Astrocyte (in vitro differentiated cells and primary cell): Measurements from ENCODE around the gene DNER.

Experiments
- EZH2 ChIP-seq: IDR thresholded peaks from 2 replicates; pipeline ENCODE4 v1.6.1; 2012; ENCODE audit warnings: mild to moderate bottlenecking, low read length, inconsistent platforms; ENCODE audit not compliant: insufficient read depth
- TF ChIP-seq, protein P1 (sequence below): IDR thresholded peaks from 2 replicates; pipeline ENCODE4 v1.5.1; 2011; ENCODE audit warnings: low read depth, mild to moderate bottlenecking, inconsistent platforms, low read length, moderate library complexity; ENCODE audit not compliant: insufficient read depth

DNA sequence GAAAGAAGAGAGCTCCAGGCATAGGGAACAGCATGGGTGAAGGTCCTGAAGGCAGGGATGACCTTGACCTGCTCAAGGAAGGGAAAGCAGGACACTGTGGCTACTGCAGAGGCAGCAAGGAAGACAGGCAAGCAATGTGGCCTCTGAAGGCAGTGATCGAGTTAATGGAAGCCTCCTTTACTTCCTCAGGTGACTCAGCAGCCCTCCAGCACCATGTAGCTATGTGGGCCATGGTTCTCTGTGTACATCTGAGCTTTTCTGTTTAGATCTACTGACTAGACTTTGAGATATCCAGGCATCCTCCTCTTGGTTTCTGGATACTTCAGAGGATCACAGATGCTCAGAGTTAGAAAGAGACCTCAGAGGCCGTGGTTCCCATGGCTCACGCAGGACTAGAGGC is 336.0 kb downstream of the DNER start:
- TF ChIP-seq, protein P1, sequence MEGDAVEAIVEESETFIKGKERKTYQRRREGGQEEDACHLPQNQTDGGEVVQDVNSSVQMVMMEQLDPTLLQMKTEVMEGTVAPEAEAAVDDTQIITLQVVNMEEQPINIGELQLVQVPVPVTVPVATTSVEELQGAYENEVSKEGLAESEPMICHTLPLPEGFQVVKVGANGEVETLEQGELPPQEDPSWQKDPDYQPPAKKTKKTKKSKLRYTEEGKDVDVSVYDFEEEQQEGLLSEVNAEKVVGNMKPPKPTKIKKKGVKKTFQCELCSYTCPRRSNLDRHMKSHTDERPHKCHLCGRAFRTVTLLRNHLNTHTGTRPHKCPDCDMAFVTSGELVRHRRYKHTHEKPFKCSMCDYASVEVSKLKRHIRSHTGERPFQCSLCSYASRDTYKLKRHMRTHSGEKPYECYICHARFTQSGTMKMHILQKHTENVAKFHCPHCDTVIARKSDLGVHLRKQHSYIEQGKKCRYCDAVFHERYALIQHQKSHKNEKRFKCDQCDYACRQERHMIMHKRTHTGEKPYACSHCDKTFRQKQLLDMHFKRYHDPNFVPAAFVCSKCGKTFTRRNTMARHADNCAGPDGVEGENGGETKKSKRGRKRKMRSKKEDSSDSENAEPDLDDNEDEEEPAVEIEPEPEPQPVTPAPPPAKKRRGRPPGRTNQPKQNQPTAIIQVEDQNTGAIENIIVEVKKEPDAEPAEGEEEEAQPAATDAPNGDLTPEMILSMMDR = no peak
- TF ChIP-seq EZH2 = no peak
